A673 (cell line): Measurements from ENCODE around the gene ARHGEF4.

ENCODE experiments used
- CTCF ChIP-seq: fragments of 300-800, 200-600 bp; sonication (generic); conservative IDR thresholded peaks from 2 replicates; pipeline ENCODE4 v1.5.1; 2017; ENCODE audit warnings: low read depth, mild to moderate bottlenecking, antibody characterized with exemption, low read length, moderate library complexity, mixed read lengths
- EZH2 ChIP-seq: fragments of 200-600 bp; sonication (generic); IDR thresholded peaks from 2 replicates; pipeline ENCODE4 v1.6.1; 2017; ENCODE audit warnings: borderline replicate concordance, low read depth, mild to moderate bottlenecking, mixed read lengths, antibody characterized with exemption, low read length; ENCODE audit not compliant: poor library complexity, severe bottlenecking

GRCh38 chr2:131035826-131036231 is 199.1 kb downstream of the ARHGEF4 start:
- TF ChIP-seq CTCF = no peak
- no peak for TF ChIP-seq EZH2
